Measurements from ENCODE around the gene STK32B.
"Not testable (repeated sequence)": the region's sequence is repeated elsewhere in the genome, so short reads cannot be mapped to it uniquely, and the experiment has no call there.

The STK32B gene

DNA sequence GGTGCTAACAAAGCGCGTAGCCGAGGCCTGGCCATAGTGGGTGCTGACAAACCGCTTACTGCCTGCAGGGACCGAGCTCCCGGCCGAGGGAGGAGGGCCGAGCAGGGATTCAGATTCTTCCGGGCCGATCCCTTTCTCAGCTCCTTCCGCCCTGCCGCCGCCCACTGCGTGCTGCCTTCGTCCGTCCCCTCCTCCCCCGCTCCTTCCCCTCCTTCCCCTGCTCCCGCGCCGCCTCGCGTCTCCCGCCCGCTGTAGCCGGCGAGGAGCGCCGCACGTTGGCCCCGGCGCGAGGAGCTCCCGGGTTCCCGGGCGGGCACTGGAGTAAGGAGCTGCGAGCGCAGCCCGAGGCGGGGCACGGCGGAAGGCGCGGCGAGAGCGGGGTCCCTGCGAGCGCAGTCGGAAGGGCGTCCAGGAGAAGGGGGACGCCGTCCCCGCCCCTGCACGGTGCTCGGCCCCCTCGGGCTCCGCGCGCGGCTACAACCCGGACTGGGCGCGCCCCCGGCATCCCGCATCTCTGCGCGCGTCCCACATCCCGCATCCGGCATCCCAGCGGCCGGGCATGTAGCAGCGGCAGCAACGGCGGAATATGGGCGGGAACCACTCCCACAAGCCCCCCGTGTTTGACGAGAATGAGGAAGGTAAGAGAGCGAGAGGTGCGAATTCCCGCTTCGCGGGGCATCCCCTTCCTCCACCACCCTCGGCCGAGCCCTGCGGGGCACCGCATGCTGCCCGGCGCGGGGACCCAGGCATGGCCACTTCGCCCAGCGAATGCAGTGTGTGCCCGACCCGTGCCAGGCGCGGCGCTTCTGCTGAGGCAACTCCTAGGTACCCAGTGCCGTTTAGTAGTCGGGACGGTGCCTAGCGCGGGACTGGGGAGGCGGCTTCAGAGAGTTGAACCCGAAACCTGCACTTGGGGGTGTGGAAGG lies at the start of gene STK32B:
TSS of gene STK32B (plus strand) at position 203 of the 926 bp plus-strand sequence.
- H3K9me3 ChIP-seq, result no peaks in the 10 kb centered on the region
- H3K36me3 ChIP-seq, result no peaks in the 10 kb centered on the region
- H3K27me3 ChIP-seq, result no peaks in the 10 kb centered on the region
- H3K4me1 ChIP-seq, result peaks cover 0 to 31% (median 20%) of the 10 kb centered on the region in 4 donors
- TF ChIP-seq, protein P1, sequence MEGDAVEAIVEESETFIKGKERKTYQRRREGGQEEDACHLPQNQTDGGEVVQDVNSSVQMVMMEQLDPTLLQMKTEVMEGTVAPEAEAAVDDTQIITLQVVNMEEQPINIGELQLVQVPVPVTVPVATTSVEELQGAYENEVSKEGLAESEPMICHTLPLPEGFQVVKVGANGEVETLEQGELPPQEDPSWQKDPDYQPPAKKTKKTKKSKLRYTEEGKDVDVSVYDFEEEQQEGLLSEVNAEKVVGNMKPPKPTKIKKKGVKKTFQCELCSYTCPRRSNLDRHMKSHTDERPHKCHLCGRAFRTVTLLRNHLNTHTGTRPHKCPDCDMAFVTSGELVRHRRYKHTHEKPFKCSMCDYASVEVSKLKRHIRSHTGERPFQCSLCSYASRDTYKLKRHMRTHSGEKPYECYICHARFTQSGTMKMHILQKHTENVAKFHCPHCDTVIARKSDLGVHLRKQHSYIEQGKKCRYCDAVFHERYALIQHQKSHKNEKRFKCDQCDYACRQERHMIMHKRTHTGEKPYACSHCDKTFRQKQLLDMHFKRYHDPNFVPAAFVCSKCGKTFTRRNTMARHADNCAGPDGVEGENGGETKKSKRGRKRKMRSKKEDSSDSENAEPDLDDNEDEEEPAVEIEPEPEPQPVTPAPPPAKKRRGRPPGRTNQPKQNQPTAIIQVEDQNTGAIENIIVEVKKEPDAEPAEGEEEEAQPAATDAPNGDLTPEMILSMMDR (IDR thresholded peaks at IDR 0.05), result no peak
- DNase-seq, result peak; percentile 62 to 76
- peak within 1 kb of the TSS; percentile 56 to 63 for H3K4me3 ChIP-seq
- intact Hi-C loops (cut with DNase I; ENCODE audit: low total_unique reads), result loop anchor here (10.0 kb wide), 1 partner anchor 763 kb away; no protein-coding TSS in a partner anchor
- peak within 1 kb of the TSS; percentile 21 to 44 for H3K27ac ChIP-seq

DNA sequence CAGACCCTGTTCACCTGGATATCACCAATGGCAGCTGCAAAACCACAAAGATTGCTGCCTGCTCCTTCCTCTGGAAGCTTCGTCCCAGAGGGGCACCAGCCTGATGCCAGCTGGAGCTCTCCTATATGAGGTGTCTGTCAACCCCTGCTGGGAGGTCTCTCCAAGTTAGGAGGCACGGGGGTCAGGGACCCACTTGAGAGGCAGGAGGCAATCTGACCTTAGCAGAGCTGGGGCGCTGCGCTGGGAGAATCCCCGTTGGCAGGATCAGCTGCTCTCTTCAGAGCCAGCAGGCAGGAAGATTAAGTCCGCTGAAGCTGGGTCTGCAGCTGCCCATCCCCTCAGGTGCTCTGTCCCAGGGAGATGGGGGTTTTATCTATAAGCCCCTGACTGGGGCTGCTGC lies 49.6 kb upstream of the STK32B start:
- peaks cover 0 to 19% of the 10 kb centered on the region in 2 donors for H3K27me3 ChIP-seq
- H3K27ac ChIP-seq; H3K36me3 ChIP-seq; H3K9me3 ChIP-seq; H3K4me3 ChIP-seq; H3K4me1 ChIP-seq; intact Hi-C loops (cut with DNase I; ENCODE audit: low total_unique reads): not testable (repeated sequence)
- peak in 1 of 2 donors; percentile 53 for DNase-seq

DNA sequence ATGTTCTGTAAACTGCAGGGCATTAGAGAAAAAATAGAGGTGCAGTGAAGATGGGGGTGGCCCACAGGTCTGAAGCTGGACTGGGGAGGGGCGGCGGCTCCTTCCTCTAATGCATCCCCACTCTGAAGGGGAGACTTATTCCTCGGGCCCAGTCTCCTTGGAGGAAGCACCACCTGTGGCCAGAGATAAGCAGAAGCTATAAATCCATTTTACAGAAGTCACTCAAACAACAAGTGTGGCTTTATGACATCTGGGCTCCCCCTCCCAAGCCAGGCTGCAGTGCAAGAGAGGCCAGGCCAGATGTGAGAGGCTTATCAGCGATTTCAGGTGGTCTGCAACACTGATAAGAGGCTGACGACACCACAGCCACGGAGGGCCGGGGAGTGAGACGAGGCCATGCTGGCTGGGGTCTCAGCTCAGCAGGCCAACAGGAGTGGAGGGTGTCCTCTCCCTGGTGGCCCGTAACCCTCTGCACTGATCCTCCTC lies 47.9 kb upstream of the STK32B start:
- peaks cover 0 to 19% of the 10 kb centered on the region in 2 donors for H3K27me3 ChIP-seq
- H3K4me1 ChIP-seq, result no peaks in the 10 kb centered on the region
- DNase-seq, result no peak
- H3K27ac ChIP-seq, result no peak overlapping the region
- TF ChIP-seq, protein P1 (IDR thresholded peaks at IDR 0.05), result no peak
- intact Hi-C loops (cut with DNase I; ENCODE audit: low total_unique reads), result no loop called here
- H3K36me3 ChIP-seq, result no peaks in the 10 kb centered on the region
- H3K4me3 ChIP-seq, result no peak overlapping the region
- no peaks in the 10 kb centered on the region for H3K9me3 ChIP-seq

DNA sequence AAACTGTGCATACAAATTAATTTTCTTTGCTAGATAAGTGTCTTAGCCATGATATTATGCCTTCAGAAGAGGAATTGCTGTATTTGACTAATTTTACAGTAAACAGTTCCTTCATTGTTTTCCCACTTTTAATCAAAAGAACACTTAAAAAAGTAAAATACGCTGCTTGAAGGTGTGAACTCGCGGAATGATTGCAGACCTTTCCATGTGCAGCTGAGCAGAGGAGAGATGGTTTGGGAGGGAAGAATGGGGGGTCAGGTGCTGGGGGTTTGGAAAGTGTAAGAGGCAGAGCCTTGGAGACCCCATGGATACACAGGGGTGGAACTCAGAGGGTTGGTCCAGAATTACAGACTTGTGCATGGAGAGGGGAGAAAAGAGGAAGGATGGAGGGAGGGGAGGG lies 47.4 kb upstream of the STK32B start:
- no peak for DNase-seq
- no peaks in the 10 kb centered on the region for H3K4me1 ChIP-seq
- H3K4me3 ChIP-seq, result no peak overlapping the region
- H3K9me3 ChIP-seq, result no peaks in the 10 kb centered on the region
- TF ChIP-seq, protein P1 (IDR thresholded peaks at IDR 0.05), result no peak
- H3K36me3 ChIP-seq, result no peaks in the 10 kb centered on the region
- H3K27me3 ChIP-seq, result peaks cover 0 to 19% of the 10 kb centered on the region in 2 donors
- intact Hi-C loops (cut with DNase I; ENCODE audit: low total_unique reads), result no loop called here
- no peak overlapping the region for H3K27ac ChIP-seq

DNA sequence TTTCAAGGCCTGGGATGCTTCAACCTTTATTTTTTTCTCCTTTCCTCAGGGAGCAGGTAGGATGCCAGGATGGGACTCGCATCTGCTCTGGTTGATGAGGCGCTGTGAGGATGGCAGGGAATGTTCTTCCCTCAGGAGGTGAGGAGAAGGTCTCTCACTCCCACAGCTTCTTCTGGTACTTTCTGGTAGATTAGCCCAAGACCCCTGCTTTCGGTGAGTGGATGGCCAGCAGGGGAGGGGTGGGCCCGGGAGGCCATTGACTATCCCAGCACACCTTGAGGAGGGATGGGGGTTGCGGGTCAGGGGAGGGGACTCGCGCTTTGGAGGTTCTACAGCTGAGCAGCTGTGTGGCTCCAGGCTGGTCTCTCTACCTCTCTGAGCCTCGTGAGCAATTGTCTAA lies 46.8 kb upstream of the STK32B start:
- no peaks in the 10 kb centered on the region for H3K36me3 ChIP-seq
- no peaks in the 10 kb centered on the region for H3K4me1 ChIP-seq
- intact Hi-C loops (cut with DNase I; ENCODE audit: low total_unique reads), result no loop called here
- no peak for DNase-seq
- H3K27ac ChIP-seq, result no peak overlapping the region
- no peak overlapping the region for H3K4me3 ChIP-seq
- TF ChIP-seq, protein P1 (IDR thresholded peaks at IDR 0.05), result no peak
- H3K27me3 ChIP-seq, result peaks cover 0 to 19% of the 10 kb centered on the region in 2 donors
- H3K9me3 ChIP-seq, result no peaks in the 10 kb centered on the region

DNA sequence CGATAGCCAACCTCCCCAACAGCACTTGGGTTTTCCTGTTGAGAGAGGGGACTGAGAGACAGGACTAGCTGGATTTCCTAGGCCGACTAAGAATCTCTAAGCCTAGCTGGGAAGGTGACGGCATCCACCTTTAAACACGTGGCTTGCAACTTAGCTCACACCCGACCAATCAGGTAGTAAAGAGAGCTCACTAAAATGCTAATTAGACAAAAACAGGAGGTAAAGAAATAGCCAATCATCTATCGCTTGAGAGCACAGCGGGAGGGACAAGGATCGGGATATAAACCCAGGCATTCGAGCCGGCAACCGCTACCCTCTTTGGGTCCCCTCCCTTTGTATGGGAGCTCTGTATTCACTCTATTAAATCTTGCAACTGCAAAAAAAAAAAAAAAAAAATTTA lies 44.3 kb upstream of the STK32B start:
- DNase-seq; H3K9me3 ChIP-seq; H3K27ac ChIP-seq; H3K4me1 ChIP-seq; H3K4me3 ChIP-seq; intact Hi-C loops (cut with DNase I; ENCODE audit: low total_unique reads); H3K36me3 ChIP-seq: not testable (repeated sequence)
- H3K27me3 ChIP-seq, result peaks cover 0 to 22% of the 10 kb centered on the region in 2 donors
